B cell (primary cell): ENCODE data around the gene MTSS2. TPM values are rescaled to one million over a fixed set of nuclear protein-coding genes. Genes with fewer than 3 reads are reported as not detected.

ENCODE experiments used
- ATAC-seq: fragments of 200-7000 bp; cut with Tn5 transposase; one replicate; pipeline ENCODE4 v1.10.0; 2021; ENCODE audit warnings: low read depth, mild to moderate bottlenecking, moderate number of reproducible peaks, moderate library complexity
- CTCF ChIA-PET: fragments of 350-600 bp; sonication (Branson Sonifier 250); formaldehyde crosslinking; loops from one replicate; lab custom pipeline; 2021; ENCODE audit warnings: antibody characterized with exemption, inconsistent platforms; lab: Charles Lee
- POLR2A ChIA-PET: fragments of 350-600 bp; sonication (Branson Sonifier 250); formaldehyde crosslinking; loops from one replicate; lab custom pipeline; 2021; ENCODE audit warnings: antibody characterized with exemption; lab: Charles Lee
- DNase-seq: peaks from one replicate; pipeline ENCODE4 v3.0.0; 2013
- H2AFZ ChIP-seq: 2 replicates; pipeline ENCODE4 v1.6.1; 2012; ENCODE audit warnings: mild to moderate bottlenecking, low read depth, low read length; ENCODE audit not compliant: insufficient read depth, poor library complexity, severe bottlenecking
- H3K27ac ChIP-seq, 2 donors: 1 replicate in 1 of 2; 2 replicates in 1 of 2; pipeline ENCODE4 v1.5.1; 2012 to 2013; ENCODE audit warnings: low read length in 2 of 2, mild to moderate bottlenecking in 2 of 2, moderate library complexity in 1 of 2
- H3K27me3 ChIP-seq, 4 experiments: fragments of 200-600 bp in 1 of 4; sonication (generic) in 1 of 4; replicated peaks in 1 of 4; 1 replicate in 2 of 4; 2 replicates in 2 of 4; pipeline versions ENCODE4 v1.6.1 to v1.7.0; 2013 to 2016; ENCODE audit warnings: low read length in 3 of 4, mild to moderate bottlenecking in 2 of 4, mixed read lengths in 1 of 4, moderate library complexity in 1 of 4; ENCODE audit not compliant: insufficient read depth in 4 of 4, control insufficient read depth in 3 of 4; ENCODE audit errors: control extremely low read depth in 1 of 4
- H3K36me3 ChIP-seq, 2 experiments: replicated peaks in 1 of 2; 1 replicate in 1 of 2; 2 replicates in 1 of 2; pipeline versions ENCODE4 v1.6.1 to v1.7.1; 2013; ENCODE audit warnings: low read length in 1 of 2; ENCODE audit not compliant: insufficient read depth in 2 of 2, control insufficient read depth in 1 of 2; ENCODE audit errors: control extremely low read depth in 1 of 2, extremely low read depth in 1 of 2
- H3K4me1 ChIP-seq, 2 donors: fragments of 200-600 bp in 1 of 2; sonication (generic) in 1 of 2; 1 replicate in 1 of 2; 2 replicates in 1 of 2; pipeline versions ENCODE4 v1.5.1 to v1.6.1; 2013 to 2017; ENCODE audit warnings: low read length in 2 of 2; ENCODE audit not compliant: control insufficient read depth in 2 of 2, insufficient read depth in 2 of 2
- H3K4me2 ChIP-seq: replicated peaks from 2 replicates; pipeline ENCODE3; 2012; ENCODE audit warnings: mild to moderate bottlenecking, low read depth, low read length; ENCODE audit not compliant: poor library complexity, severe bottlenecking
- H3K4me3 ChIP-seq, 5 experiments: fragments of 200-600 bp in 1 of 5; sonication (generic) in 1 of 5; 1 replicate in 3 of 5; 2 replicates in 2 of 5; pipeline versions ENCODE4 v1.5.1 to v1.7.0; 2011 to 2016; ENCODE audit warnings: low read length in 4 of 5, mild to moderate bottlenecking in 4 of 5, low read depth in 2 of 5, control low read depth in 1 of 5, moderate library complexity in 1 of 5; ENCODE audit not compliant: insufficient read depth in 1 of 5; ENCODE audit errors: control extremely low read depth in 1 of 5, extremely low read depth in 1 of 5
- H3K79me2 ChIP-seq: fragments of 200-600 bp; sonication (generic); one replicate; pipeline ENCODE4 v1.6.0; 2016; ENCODE audit warnings: low read length; ENCODE audit not compliant: control insufficient read depth, insufficient read depth
- H3K9ac ChIP-seq: fragments of 200-600 bp; sonication (generic); 2 replicates; pipeline ENCODE4 v1.6.1; 2017; ENCODE audit warnings: mild to moderate bottlenecking, low read length, moderate library complexity
- H3K9me3 ChIP-seq, 3 donors: one replicate each; pipeline versions ENCODE4 v1.6.1 to v1.7.1; 2013; ENCODE audit warnings: low read length in 2 of 3; ENCODE audit not compliant: control insufficient read depth in 2 of 3, insufficient read depth in 1 of 3; ENCODE audit errors: control extremely low read depth in 1 of 3
- H4K20me1 ChIP-seq: 2 replicates; pipeline ENCODE4 v1.6.0; 2012; ENCODE audit warnings: mild to moderate bottlenecking, low read length; ENCODE audit not compliant: insufficient read depth, control insufficient read depth, poor library complexity, severe bottlenecking
- H3K27ac Mint-ChIP-seq: one replicate; pipeline ENCODE4 v1.8.0; 2021; ENCODE audit warnings: mixed read lengths
- H3K27me3 Mint-ChIP-seq: one replicate; pipeline ENCODE4 v1.8.0; 2021; ENCODE audit warnings: mixed read lengths
- H3K4me1 Mint-ChIP-seq: one replicate; pipeline ENCODE4 v1.8.0; 2021; ENCODE audit warnings: mixed read lengths
- H3K4me3 Mint-ChIP-seq: one replicate; pipeline ENCODE4 v1.8.0; 2021; ENCODE audit warnings: mixed read lengths
- H3K9me3 Mint-ChIP-seq: one replicate; pipeline ENCODE4 v1.8.0; 2022; ENCODE audit warnings: mixed read lengths; ENCODE audit not compliant: insufficient read depth
- CTCF ChIP-seq: fragments of 200-600 bp; IDR thresholded peaks from one replicate; pipeline ENCODE4 v1.8.0; 2022; ENCODE audit warnings: antibody characterized with exemption, mild to moderate bottlenecking
- EZH2 ChIP-seq: IDR thresholded peaks from 2 replicates; pipeline ENCODE4 v1.6.1; 2012; ENCODE audit warnings: borderline replicate concordance, low read depth, mild to moderate bottlenecking, moderate library complexity, low read length; ENCODE audit not compliant: insufficient read depth, poor library complexity, severe bottlenecking
- WGBS: methylation state at CpG from one replicate; pipeline ENCODE4 v1.1.5; 2013; ENCODE audit warnings: missing lambda C conversion rate; ENCODE audit not compliant: insufficient coverage; 5-methylcytosine and 5-hydroxymethylcytosine counted together
- intact Hi-C: fragments of 100-400 bp; cut with micrococcal nuclease; formaldehyde crosslinking; loops from one replicate; pipeline ENCODE4 v1.10.0; 2022
- polyA plus RNA-seq: library from polyadenylated mRNA; depleted of rRNA; stranded (reverse); fragments of >200 nt; gene quantifications from 2 replicates; pipeline ENCODE4 v1.2.3, GENCODE V29; 2012
- total RNA-seq, 2 donors: library from RNA; stranded (reverse); fragments of 120-200 nt in 1 of 2; gene quantifications; 1 replicate in 1 of 2; 2 replicates in 1 of 2; pipeline versions ENCODE4 v1.2.3 to v1.2.4, GENCODE V29; 2013 to 2022

The MTSS2 gene
- total and polyA plus RNA-seq, 2 donors (not counting 1 experiment from before 2014, with no cell fraction given), result 1.6 to 2.6 TPM

DNA sequence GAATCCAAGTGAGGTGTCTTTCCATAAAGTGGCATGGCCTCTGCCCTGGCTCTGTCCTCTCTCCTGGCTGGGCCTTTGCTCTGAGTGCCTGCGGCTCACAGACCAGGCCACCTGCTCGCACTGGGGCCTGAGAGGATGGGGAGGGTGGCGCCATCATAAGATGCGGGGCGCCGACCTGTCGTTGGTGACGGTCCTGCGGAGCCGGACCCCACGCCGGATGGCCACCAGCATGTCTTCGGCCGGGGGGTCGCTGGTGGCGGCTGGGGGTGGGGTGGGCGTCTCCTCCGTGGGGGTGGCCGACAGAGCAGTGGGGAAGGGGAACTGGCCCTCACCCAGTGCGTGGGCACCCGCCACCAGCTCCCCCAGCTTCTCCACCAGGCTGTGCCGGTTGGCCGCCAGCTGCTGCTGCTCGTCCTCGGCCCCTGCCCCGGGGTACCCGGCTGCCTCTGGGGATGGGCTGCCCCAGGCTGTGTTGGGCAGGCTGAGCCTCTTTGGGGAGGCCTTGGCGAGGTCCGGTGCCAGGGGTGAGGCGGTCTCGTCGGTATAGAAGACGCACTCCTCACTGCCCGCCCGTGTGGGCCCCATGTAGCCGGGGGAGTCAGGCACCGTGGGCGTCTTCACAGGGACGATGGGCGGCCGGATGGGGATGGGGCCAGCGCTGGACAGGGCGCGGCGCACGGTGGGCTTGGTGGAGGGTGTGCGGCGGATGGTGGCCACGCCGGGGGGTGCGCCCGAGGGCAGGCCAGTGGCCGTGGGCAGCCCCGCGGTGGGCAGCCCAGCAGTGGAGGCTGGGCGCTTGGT lies 22.1 kb downstream of the MTSS2 start:
- ChIA-PET CTCF (no interaction called here), POLR2A (no interaction called here)
- H4K20me1 ChIP-seq, result no peaks in the 10 kb centered on the region
- H3K79me2 ChIP-seq, result no peaks in the 10 kb centered on the region
- WGBS, result 96% methylated on average over 53 of the region's 56 CpGs
- TF ChIP-seq CTCF, result no peak
- no peak for TF ChIP-seq EZH2
- H3K27me3 ChIP-seq, result no peaks in the 10 kb centered on the region
- no peaks in the 10 kb centered on the region for H3K36me3 ChIP-seq
- H3K4me2 ChIP-seq, result no peak overlapping the region
- DNase-seq (no peak), ATAC-seq (no peak)
- no peak overlapping the region for H3K27ac ChIP-seq
- no peak overlapping the region for H2AFZ ChIP-seq
- no peak overlapping the region for H3K4me3 ChIP-seq
- Mint-ChIP-seq H3K4me1 (no peaks in the 10 kb centered on the region), H3K27ac (no peak overlapping the region), H3K4me3 (no peak overlapping the region), H3K27me3 (no peaks in the 10 kb centered on the region), H3K9me3 (no peaks in the 10 kb centered on the region)
- intact Hi-C loops, result no loop called here
- H3K9ac ChIP-seq, result no peak overlapping the region
- no peaks in the 10 kb centered on the region for H3K9me3 ChIP-seq
- no peaks in the 10 kb centered on the region for H3K4me1 ChIP-seq

DNA sequence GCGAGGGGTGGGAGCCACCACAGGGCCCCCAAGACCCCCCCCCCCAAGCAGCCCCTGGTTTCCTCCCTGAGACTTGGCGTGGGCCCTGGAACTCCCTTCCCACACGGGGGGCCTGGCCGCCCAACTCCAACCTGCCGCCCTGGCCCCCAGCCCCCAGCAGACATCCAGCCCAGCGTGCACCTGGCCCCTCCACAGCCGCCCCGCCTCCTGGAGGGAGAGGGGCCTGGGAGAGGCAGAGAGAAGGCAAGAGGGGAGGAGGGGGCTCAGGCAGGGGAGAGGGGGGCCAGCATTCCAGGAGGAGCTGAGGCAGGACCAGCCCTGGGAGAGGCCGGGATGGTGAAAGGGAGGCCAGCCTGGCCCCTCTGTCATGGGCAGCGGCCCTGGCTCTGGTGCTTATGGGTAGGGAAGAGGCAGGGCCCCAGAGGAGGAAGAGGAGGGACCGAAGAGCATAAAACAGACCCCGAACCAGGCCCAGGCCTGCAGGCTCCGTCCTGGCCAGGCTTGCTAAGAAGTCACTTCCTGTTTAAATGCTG lies 22.8 kb downstream of the MTSS2 start:
- no peak overlapping the region for H3K4me2 ChIP-seq
- no peak for TF ChIP-seq EZH2
- TF ChIP-seq CTCF, result no peak
- H3K79me2 ChIP-seq, result no peaks in the 10 kb centered on the region
- H3K4me1 ChIP-seq, result no peaks in the 10 kb centered on the region
- H3K4me3 ChIP-seq, result no peak overlapping the region
- CTCF ChIA-PET, result no interaction called here
- no peak for DNase-seq
- intact Hi-C loops, result no loop called here
- no peaks in the 10 kb centered on the region for H3K4me1 Mint-ChIP-seq
- no peaks in the 10 kb centered on the region for H3K27me3 ChIP-seq
- H3K9me3 Mint-ChIP-seq, result no peaks in the 10 kb centered on the region
- no peak for ATAC-seq
- no peak overlapping the region for H3K9ac ChIP-seq
- H3K27ac ChIP-seq, result no peak overlapping the region
- no peaks in the 10 kb centered on the region for H3K27me3 Mint-ChIP-seq
- POLR2A ChIA-PET, result no interaction called here
- H3K4me3 Mint-ChIP-seq, result no peak overlapping the region
- H2AFZ ChIP-seq, result no peak overlapping the region
- no peaks in the 10 kb centered on the region for H3K36me3 ChIP-seq
- no peaks in the 10 kb centered on the region for H3K9me3 ChIP-seq
- no peak overlapping the region for H3K27ac Mint-ChIP-seq
- no peaks in the 10 kb centered on the region for H4K20me1 ChIP-seq
- 87% methylated on average over 7 of the region's 13 CpGs for WGBS
